ENCODE results near the gene MYO3A.

DNA sequence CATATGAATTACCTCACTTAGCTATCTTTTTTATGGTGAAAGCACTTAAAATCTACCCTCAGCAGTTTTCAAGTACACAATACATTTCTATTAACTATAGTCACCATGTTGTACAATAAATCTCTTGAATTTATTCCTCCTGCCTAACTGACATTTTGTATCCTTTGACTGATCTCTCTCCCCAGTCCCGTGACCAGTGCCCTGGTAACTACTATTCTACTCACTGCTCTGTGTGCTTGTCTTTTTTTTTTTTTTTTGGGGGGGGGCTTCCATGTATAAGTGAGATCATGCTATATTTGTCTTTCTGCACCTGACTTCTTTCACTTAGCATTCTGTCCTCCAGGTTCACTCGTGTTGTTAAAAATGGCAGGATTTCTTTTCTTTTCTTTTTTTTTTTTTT lies 271.2 kb downstream of the MYO3A start:
- TF ChIP-seq JUND (IDR thresholded peaks at IDR 0.05) (no peak), RXRA (IDR thresholded peaks at IDR 0.05) (no peak), TAF1 (conservative IDR thresholded peaks at IDR 0.05) (no peak), RAD21 (IDR thresholded peaks at IDR 0.05) (no peak), MAX (IDR thresholded peaks at IDR 0.05) (no peak), REST (IDR thresholded peaks at IDR 0.05) (no peak), FOXA1 (IDR thresholded peaks at IDR 0.05) (no peak), EGR1 (IDR thresholded peaks at IDR 0.05; ENCODE audit: low read depth in 2 of 2) (no peak), SP1 (IDR thresholded peaks at IDR 0.05) (no peak), YY1 (IDR thresholded peaks at IDR 0.05) (no peak), NR2F2 (IDR thresholded peaks at IDR 0.05) (no peak)
- TF ChIP-seq, protein P1, sequence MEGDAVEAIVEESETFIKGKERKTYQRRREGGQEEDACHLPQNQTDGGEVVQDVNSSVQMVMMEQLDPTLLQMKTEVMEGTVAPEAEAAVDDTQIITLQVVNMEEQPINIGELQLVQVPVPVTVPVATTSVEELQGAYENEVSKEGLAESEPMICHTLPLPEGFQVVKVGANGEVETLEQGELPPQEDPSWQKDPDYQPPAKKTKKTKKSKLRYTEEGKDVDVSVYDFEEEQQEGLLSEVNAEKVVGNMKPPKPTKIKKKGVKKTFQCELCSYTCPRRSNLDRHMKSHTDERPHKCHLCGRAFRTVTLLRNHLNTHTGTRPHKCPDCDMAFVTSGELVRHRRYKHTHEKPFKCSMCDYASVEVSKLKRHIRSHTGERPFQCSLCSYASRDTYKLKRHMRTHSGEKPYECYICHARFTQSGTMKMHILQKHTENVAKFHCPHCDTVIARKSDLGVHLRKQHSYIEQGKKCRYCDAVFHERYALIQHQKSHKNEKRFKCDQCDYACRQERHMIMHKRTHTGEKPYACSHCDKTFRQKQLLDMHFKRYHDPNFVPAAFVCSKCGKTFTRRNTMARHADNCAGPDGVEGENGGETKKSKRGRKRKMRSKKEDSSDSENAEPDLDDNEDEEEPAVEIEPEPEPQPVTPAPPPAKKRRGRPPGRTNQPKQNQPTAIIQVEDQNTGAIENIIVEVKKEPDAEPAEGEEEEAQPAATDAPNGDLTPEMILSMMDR (IDR thresholded peaks at IDR 0.05; ENCODE audit: low read depth, low read length, missing input control), result no peak
- TF ChIP-seq, protein P2, sequence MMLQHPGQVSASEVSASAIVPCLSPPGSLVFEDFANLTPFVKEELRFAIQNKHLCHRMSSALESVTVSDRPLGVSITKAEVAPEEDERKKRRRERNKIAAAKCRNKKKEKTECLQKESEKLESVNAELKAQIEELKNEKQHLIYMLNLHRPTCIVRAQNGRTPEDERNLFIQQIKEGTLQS (IDR thresholded peaks at IDR 0.05), result no peak

All from liver (tissue), 3 donors.